OCI-LY7 (cell line): ENCODE results near the gene CCDC92.

Source experiments
- CTCF ChIP-seq: fragments of 200-600 bp; sonication (generic); conservative IDR thresholded peaks from 2 replicates; pipeline ENCODE4 v1.5.1; 2014; ENCODE audit warnings: mild to moderate bottlenecking, antibody characterized with exemption, low read length, moderate library complexity, mixed read lengths
- EZH2phosphoT487 ChIP-seq: fragments of 200-600 bp; sonication (generic); IDR thresholded peaks from 2 replicates; pipeline ENCODE4 v1.6.1; 2018; ENCODE audit warnings: low read depth, borderline replicate concordance, mild to moderate bottlenecking, mixed run types, antibody characterized with exemption, low read length, moderate library complexity, mixed read lengths

GRCh38 chr12:123924539-123924938 is 48.1 kb downstream of the CCDC92 start:
- no peak for TF ChIP-seq CTCF
- TF ChIP-seq EZH2phosphoT487 = no peak
